Activated T-helper 1 cell treated with Interleukin-2 at 50 U/mL for 16 hours (primary cell): ENCODE data around the gene PDE6H.

Experiments used
- DNase-seq: peaks from one replicate; pipeline ENCODE4 v3.0.0-alpha.2; 2020; ENCODE audit warnings: low read depth

Gene PDE6H

GRCh38 chr12:15004421-15004820 is 31.6 kb downstream of the PDE6H start:
- DNase-seq = no peak

GRCh38 chr12:15005064-15005463 is 32.2 kb downstream of the PDE6H start:
- DNase-seq = no peak

- no peak for DNase-seq
These were observed 34.7 kb downstream of the PDE6H start for GRCh38 chr12:15007551-15007950.

DNA sequence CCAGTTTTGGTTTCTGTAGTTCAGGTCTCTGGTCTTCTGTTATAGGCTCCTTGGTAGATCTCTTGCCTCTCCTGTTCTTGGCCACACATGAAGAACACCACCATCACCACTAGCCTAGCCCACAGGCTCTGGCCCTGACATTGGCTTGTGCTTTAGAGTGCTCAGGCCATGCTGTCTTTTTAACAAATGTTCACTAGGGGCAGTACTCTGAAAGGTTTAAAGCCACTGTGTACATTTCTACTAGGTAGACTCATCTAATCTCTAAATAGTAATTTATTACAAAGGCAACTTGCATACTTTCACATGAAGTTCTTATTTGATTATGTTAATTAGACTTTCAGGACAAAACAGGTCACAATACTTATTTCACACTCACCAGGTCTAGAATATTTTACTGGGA is 38.3 kb downstream of the PDE6H start:
- DNase-seq = no peak

GRCh38 chr12:15013634-15014179 is 40.9 kb downstream of the PDE6H start:
- DNase-seq = no peak

GRCh38 chr12:15014708-15015107 is 41.9 kb downstream of the PDE6H start:
- DNase-seq = no peak

GRCh38 chr12:15015121-15015520 is 42.3 kb downstream of the PDE6H start:
- DNase-seq = no peak

- no peak for DNase-seq
These were observed 47.3 kb downstream of the PDE6H start for GRCh38 chr12:15020156-15020555.
